PC-3 (cell line): ENCODE results near the gene ELMOD1.

Experiments
- EZH2 ChIP-seq: fragments of 300-600 bp; sonication (generic); IDR thresholded peaks from one replicate; pipeline ENCODE4 v1.6.1; 2017; ENCODE audit warnings: antibody characterized with exemption, mild to moderate bottlenecking, low read length; ENCODE audit not compliant: unreplicated experiment
- TF ChIP-seq, protein P1 (sequence below): fragments of 300-600 bp; sonication (generic); conservative IDR thresholded peaks from 2 replicates; pipeline ENCODE4 v1.5.1; 2017; ENCODE audit warnings: antibody characterized with exemption, low read depth, mild to moderate bottlenecking, low read length

DNA sequence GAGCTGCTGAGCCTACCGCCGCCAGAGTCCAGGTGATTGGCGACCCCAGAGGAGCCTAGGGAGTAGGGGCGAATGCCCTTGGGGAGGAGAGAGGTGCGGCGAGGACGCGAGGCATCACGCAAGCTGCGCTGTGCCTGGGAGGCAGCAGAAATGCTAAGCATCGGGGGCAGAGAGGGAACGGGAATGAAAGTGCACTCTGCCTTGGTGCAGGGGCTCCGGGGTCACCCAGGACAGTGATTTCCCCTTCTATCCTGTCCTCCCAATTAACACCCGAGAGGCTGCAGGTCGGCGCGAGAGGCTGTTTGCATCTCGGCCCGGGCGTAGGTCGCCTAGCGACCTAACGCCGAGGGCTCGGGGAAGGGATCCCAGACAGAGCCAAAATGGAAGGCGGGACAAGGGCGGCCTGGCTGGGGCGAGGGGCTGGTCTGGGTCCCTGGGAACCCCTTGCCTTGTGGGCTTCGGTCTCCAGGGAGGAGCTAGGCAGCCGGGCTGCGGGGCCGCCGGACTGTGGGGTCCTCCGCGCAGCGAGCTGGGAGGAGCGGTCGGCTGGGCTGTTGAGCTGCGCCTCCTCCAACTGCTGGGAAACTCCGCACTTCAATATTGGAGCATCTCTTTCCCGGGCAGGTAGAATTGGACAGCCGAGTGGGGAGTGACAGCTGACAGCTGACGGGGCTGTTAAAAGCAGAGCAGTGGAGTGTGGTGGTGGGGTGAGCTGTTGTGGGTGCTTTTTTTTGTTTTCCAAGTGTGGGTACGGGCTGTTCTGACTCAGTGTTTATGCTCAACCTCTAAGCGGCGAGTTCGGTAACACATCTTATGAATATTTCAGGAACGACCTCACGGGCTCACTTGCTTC, 657 bp downstream of the ELMOD1 start:
- TF ChIP-seq EZH2: peak; percentile 95
- TF ChIP-seq, protein P1, sequence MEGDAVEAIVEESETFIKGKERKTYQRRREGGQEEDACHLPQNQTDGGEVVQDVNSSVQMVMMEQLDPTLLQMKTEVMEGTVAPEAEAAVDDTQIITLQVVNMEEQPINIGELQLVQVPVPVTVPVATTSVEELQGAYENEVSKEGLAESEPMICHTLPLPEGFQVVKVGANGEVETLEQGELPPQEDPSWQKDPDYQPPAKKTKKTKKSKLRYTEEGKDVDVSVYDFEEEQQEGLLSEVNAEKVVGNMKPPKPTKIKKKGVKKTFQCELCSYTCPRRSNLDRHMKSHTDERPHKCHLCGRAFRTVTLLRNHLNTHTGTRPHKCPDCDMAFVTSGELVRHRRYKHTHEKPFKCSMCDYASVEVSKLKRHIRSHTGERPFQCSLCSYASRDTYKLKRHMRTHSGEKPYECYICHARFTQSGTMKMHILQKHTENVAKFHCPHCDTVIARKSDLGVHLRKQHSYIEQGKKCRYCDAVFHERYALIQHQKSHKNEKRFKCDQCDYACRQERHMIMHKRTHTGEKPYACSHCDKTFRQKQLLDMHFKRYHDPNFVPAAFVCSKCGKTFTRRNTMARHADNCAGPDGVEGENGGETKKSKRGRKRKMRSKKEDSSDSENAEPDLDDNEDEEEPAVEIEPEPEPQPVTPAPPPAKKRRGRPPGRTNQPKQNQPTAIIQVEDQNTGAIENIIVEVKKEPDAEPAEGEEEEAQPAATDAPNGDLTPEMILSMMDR: no peak
